COR-L47 (cell line): ENCODE measurements around the gene RAD51B.
"Not testable (repeated sequence)": the region's sequence is repeated elsewhere in the genome, so short reads cannot be mapped to it uniquely, and the experiment has no call there.

Source experiments
- DNase-seq: peaks from one replicate; lab custom pipeline; 2025; lab: John Stamatoyannopoulos, UW

The RAD51B gene

DNA sequence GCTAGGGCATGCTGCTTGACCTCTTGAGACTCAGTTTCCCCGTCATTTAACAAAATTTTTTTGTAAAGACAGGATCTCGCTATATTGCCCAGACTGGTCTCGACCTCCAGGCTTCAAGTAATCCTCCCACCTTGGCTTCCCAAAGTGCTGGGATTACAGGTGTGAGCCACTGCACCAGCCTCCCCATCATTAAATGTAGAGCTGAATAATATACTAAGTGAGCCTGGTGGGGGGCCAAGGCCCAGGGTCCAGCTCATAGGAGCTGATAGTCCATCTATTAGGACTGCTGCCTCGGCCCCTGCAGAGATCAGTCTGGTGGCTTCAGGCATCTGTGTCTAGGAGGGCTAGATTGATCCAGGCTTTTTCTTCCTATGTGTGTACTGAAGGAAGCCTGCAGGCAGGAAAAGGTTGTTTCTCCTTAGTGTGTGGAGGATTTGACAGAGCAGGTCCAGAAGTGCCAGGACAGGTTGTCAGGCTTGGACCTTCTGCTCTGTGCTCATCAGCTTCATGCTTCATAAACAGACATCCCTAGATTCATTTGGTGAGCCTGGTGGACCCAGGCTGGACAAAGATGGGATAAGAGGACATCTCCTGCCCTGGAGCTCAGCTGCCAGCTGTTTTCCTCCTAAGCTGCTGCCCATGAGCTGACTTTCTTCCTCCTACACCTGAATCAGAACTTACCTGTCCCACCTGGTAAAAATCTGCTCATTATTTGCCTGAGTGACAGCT lies 837.9 kb downstream of the RAD51B start:
- no peak for DNase-seq

- DNase-seq, result no peak
These were observed 838.5 kb downstream of the RAD51B start for GRCh38 chr14:68658029-68658509.

DNA sequence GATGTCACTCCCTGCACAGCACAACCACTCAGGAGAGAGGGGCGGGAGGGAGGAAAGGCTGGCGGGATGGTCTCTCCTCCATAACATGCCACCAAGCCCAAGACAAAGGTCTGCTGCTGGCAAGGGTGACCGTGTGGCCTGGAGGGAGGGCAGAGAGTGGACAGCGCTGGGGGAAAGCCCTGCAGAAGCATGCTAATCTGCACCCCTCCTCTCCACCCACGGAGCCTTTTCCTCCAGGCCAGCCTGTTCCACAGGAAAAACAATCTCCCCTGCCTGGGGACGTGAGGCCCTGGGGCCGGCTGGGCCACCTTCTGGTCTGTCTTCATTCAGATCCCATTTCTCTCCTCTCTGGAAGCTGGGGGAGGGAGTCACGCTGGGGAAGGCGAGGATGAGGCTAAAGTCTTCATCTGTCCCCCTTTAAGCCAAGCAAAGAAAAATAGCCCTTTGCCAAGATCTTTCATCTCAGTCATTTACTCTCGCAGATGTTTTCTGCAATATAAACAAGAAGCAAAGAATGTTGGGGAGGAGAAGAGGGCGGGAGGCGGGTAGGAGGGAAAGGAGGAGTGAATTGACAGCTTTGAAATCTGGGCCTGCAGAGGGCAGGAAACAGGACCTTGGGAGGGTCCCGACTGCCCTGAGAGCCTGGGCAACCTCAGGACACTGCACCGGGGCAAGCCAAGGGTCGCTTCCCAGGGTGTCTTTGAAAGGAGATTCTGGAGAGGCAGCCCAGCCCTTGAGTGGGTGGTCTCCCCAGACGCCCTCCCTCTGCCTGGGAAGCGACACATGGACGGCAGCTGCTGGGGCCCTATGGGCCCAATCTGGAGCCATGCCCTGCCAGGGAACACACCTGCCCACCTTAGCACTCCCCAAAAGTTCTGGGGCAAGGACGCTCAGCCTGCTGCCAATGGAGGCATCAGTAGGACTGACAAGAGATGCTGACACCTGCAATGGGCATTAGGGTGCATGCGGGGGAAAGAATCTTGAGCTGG lies 839.7 kb downstream of the RAD51B start:
- no peak for DNase-seq

DNA sequence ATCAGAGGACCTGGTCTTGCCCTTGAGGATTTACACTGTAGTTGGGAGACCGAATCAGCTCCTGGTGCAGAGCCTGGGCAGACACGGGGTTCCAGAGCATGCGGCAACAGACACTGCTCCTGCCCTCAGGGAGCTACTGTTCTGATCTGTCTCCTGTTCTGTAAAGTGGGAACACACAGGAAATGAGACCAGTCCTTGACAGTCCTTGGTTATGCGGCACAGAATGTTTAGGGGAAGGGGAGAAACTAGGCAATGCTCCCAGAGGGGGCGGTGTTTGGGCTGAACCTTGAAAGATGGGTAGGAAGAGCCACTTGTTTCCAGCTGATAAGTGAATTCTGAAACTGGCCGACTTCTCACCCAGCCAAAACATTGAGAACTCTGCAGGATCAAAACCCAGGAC lies 840.9 kb downstream of the RAD51B start:
- DNase-seq, result no peak

DNA sequence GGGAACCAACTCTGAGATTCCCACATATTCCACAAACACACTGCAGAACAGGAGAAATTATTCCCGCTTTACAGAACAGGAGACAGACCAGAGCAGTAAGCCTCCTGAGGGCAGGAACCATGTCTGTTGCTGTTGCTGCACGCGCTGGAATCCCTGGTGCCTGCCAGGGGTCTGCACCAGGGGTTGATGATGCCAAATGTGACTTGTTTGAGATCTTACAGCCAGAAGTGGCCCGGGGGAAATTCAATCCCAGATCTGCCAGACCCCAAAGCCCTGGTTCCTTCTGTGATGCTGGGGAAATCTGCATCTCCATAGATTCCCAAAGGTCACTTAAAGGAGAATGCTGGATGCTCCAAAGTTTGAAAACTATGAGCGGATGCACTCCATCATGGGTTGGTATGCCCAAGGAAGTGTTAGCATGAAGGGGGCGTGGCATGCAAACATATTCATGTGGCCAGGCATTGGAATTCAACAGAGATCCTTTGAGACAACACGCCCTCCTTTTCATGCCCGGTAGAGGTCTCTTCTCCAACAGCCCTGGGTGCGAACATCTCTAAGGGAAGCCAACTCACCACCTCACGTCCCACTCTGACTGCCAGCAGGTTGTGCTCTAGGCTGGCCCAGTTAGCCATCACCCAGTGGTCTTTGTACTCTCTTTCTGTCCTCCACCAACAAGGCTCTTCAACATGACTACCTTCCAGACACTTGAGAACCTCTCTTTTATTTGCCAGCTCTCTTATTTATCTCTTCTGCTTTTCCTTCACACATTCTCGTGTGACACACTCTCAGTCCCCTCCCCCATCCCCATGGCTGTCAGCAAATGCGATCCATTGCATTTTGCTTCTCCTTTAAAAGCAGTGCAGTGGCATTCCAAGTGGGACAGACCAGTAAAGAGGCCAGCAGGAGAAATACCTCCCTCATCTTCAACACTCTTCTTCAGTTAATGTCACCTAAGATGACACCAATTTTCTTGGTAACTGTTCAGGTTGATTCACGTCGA lies 841.9 kb downstream of the RAD51B start:
- no peak for DNase-seq

- no peak for DNase-seq
These were observed 842.8 kb downstream of the RAD51B start for GRCh38 chr14:68662392-68662791.

- DNase-seq, result not testable (repeated sequence)
These were observed 843.2 kb downstream of the RAD51B start for GRCh38 chr14:68662826-68663225.

- DNase-seq, result no peak
These were observed 844.0 kb downstream of the RAD51B start for GRCh38 chr14:68663385-68664076.

DNA sequence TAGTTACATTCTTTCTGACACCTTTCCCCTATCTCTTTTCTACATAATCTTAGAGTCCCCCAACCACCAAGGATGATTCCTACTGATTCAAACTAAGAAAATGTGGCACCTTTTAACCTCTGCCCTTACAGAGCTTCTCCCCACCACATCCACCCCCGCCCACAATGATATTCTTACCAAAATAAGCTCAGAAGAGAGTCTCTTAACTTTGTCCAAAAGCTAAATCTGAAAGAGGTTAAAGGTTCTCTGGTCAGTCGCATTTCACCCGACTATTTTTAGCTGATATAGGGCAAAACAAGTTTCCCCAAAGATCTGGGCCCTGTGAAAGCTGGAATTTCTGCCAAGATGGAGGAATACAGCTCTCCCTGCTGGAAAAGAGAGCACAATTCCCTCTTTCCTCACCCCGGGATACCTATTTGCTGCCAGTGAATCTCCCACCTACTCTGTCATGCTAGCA lies 844.7 kb downstream of the RAD51B start:
- DNase-seq, result no peak

GRCh38 chr14:68665131-68665530 lies 845.6 kb downstream of the RAD51B start:
- DNase-seq, result no peak

- DNase-seq, result no peak
These were observed 846.2 kb downstream of the RAD51B start for GRCh38 chr14:68665792-68666204.

GRCh38 chr14:68666236-68666635 lies 846.7 kb downstream of the RAD51B start:
- no peak for DNase-seq

DNA sequence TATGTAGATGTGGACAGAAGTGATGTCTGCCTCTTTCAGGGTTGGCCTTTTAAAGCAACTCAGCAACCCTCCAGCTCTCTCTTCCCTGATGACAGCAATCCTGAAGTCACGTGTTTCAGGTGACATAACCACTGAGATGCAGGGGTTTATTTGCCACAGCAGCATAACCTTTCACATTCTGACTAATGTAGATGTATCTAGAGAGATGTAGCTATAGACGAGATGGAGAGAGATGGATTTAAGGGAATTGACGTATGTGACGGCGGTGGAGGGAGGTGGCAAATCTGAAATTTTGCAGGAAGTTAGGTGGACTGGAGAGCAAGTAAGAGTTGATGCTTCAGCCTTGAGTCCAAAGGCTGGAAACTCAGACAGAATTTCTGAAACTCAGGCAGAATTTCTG lies 847.3 kb downstream of the RAD51B start:
- DNase-seq, result no peak

DNA sequence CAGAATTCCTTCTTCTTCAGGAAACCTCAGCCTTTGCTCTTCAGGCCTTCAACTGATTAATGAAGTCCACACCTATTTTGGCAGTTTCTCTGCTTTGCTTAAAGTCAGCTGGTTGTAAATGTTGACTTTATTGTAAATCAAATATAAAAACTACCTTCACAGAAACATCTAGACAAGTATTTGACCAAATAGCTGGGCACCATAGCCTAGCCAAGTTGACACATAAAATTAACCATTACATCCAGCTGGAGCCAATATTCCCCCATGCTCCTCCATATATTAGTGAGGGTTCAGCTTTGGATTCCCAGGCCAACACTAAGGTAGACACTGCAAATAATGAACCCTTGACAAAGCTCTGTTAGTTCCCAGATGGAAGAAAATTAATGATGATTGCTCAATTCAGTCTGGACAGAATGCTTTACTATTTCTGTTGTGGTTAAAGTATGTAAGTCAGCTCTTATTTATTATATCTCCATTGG lies 847.8 kb downstream of the RAD51B start:
- DNase-seq, result no peak

DNA sequence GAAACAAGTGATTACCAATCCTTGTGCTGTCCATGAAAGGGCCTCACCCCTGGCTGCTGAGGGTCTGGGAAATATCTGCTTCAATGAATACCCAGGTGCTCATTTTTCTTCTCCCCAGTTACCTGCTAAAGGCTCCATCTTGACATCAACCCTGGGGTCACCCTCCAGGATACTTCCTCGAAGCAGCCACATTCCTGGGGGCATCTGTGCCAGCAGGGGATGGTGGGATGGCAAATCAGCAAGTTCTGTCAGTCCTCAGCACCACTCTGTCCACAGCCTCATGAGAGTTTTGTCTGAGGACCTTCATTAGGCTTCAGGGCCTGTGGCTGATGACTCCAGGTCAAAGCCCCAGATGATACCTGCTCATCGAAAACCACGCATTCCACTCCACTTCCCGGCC lies 848.4 kb downstream of the RAD51B start:
- DNase-seq, result no peak

GRCh38 chr14:68668531-68668930 lies 849.0 kb downstream of the RAD51B start:
- DNase-seq, result no peak

DNA sequence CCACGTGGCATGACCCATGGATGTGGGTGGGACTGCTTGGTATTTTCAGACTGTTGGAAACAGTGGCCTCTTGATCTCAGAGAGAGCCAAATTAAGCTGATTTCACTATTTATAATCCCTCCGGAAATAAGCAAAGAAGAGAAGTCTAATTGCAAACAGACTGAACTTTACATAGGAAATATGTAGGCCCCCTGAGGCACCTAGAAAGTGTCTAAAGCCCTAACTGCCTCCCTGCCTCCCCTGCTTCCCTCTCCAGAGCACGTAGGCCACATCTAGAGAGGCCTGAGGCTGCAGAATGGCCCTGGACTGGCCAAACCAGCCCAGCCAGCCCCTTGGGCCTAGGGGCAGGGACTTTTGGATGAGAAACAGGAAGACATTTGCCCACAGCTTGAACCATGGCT lies 849.5 kb downstream of the RAD51B start:
- no peak for DNase-seq

DNA sequence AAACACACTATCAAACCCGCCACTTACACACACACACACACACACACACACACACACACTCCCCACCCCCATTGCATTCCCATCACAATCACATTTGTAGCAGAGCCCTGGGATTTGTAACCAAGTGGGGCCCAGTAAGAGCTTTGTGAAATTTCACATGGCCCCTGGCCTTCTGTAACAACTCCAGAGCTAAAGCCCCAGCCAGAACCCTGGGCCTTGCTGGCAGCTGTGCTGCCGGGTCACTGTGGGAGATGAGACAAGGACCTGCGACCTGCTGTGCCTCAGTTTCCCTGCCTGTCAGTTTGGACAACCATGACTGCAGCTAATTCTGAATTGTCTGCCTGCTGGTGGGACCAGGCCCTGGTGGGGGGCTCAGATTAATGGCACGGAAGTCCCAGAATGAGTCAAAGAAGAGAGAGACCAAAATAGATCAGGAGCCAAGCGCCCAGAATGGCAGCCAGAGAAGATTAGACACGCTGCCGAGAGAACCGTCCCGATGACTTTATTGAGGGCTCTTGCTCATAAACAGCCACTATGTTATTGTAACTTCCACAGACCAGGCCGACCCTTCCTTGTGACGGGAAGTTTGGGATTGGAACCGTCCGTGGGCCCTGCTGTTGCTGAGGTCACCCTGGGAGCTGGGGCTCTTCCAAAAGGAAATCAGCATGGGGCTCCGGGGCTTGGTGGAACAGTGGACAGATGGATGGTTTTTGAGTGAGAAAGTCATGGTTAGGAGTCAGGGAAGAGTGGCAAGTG lies 850.2 kb downstream of the RAD51B start:
- no peak for DNase-seq

DNA sequence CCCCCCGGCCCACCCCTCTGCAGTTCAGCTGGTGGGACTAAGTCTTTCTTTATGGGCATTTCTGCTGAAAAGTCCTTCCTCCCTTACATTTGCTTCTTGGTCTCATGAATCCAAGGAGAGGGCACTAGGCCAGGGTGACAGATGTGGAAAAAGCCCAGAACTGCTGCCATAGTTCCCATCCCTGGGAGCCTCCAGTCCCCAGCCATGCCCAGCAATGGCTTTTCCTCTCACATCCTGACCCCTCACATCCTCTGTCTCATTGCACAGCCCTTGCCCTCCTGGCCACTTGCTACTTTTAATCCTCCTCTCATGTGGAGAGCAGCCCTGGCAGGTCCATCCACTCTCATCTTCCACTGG lies 850.8 kb downstream of the RAD51B start:
- no peak for DNase-seq

- DNase-seq, result no peak
These were observed 852.3 kb downstream of the RAD51B start for GRCh38 chr14:68671909-68672308.
